HAP-1 (cell line): ENCODE measurements around the gene CAPN7.
"Not testable (repeated sequence)": the region's sequence is repeated elsewhere in the genome, so short reads cannot be mapped to it uniquely, and the experiment has no call there.

ENCODE experiments used
- DNase-seq, 2 experiments: peaks; one replicate each; pipeline ENCODE4 v3.0.0-alpha.2; 2016 to 2020; ENCODE audit warnings: low spot score in 2 of 2
- H3K27me3 ChIP-seq: fragments of 250-450 bp; sonication (Bioruptor Pico); 2 replicates; pipeline ENCODE4 v1.5.1; 2020; ENCODE audit warnings: low read depth, mild to moderate bottlenecking, moderate library complexity
- H3K36me3 ChIP-seq: fragments of 250-450 bp; sonication (Bioruptor Pico); replicated peaks from 2 replicates; pipeline ENCODE4 v1.5.1; 2020; ENCODE audit warnings: mild to moderate bottlenecking
- H3K4me1 ChIP-seq: fragments of 250-450 bp; sonication (Bioruptor Pico); 2 replicates; pipeline ENCODE4 v1.5.1; 2020; ENCODE audit warnings: mild to moderate bottlenecking
- H3K4me3 ChIP-seq: fragments of 250-450 bp; sonication (Bioruptor Pico); 2 replicates; pipeline ENCODE4 v1.5.1; 2020; ENCODE audit warnings: mild to moderate bottlenecking, moderate library complexity
- H3K9me3 ChIP-seq: fragments of 250-450 bp; sonication (Bioruptor Pico); 2 replicates; pipeline ENCODE4 v1.5.1; 2020; ENCODE audit warnings: mild to moderate bottlenecking, moderate library complexity
- in situ Hi-C: fragments of 300-500 bp; cut with MboI; formaldehyde crosslinking; loops from 3 replicates; pipeline ENCODE4 v1.14.3; 2020; ENCODE audit warnings: low sequenced_read_pairs, inconsistent platforms, mixed read lengths

Gene CAPN7

GRCh38 chr3:15205934-15206661, at the start of gene CAPN7:
Gene CAPN7, plus strand, starts transcription at chr3:15206246. Its CDS starts 250 bp downstream, at chr3:15206496.
- H3K9me3 ChIP-seq: no peaks in the 10 kb centered on the region
- in situ Hi-C loops: no loop called here
- H3K36me3 ChIP-seq: no peaks in the 10 kb centered on the region; the same call in 1 of the 2 replicates
- peak; percentile 92 to 95 for DNase-seq
- H3K4me3 ChIP-seq: peak within 1 kb of the TSS; percentile 90
- no peaks in the 10 kb centered on the region for H3K27me3 ChIP-seq
- H3K4me1 ChIP-seq: peaks cover 8% of the 10 kb centered on the region

DNA sequence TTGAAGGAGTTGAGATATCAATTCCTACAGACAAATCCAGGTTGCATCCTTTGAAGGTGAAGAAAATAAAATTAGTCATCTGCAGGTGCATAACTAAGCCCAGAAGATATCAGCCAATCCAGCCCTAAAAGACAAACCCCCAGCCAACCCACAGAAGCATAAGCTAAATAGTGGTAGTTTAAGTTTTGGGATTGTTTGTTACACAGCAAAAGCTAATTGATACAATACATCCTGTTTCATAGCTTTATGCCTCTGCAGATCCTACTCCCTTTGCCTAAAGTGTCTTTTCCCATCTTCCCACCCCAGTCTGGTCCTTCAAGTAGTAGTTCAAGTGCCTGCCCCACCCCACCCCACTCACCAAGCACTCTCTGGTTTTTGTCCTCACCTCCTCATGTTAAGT, 48.6 kb upstream of the CAPN7 start:
- in situ Hi-C loops: no loop called here
- Histone ChIP-seq H3K27me3 (peaks cover 12% of the 10 kb centered on the region), H3K9me3 (no peaks in the 10 kb centered on the region), H3K36me3 (no peaks in the 10 kb centered on the region), H3K4me3 (no peak overlapping the region), H3K4me1 (no peaks in the 10 kb centered on the region)
- DNase-seq: no peak

- no peaks in the 10 kb centered on the region for H3K9me3 ChIP-seq
- no peak for DNase-seq
- peaks cover 12% of the 10 kb centered on the region for H3K27me3 ChIP-seq
- in situ Hi-C loops: no loop called here
- H3K4me1 ChIP-seq: no peaks in the 10 kb centered on the region
- no peak overlapping the region for H3K4me3 ChIP-seq
- no peaks in the 10 kb centered on the region for H3K36me3 ChIP-seq
Measured at GRCh38 chr3:15159501-15160136, 46.4 kb upstream of the CAPN7 start.

GRCh38 chr3:15160662-15161061, 45.4 kb upstream of the CAPN7 start:
- Histone ChIP-seq H3K27me3 (peaks cover 3% of the 10 kb centered on the region), H3K4me1 (no peaks in the 10 kb centered on the region), H3K9me3 (no peaks in the 10 kb centered on the region), H3K36me3 (no peaks in the 10 kb centered on the region), H3K4me3 (no peak overlapping the region)
- DNase-seq: no peak
- in situ Hi-C loops: no loop called here

DNA sequence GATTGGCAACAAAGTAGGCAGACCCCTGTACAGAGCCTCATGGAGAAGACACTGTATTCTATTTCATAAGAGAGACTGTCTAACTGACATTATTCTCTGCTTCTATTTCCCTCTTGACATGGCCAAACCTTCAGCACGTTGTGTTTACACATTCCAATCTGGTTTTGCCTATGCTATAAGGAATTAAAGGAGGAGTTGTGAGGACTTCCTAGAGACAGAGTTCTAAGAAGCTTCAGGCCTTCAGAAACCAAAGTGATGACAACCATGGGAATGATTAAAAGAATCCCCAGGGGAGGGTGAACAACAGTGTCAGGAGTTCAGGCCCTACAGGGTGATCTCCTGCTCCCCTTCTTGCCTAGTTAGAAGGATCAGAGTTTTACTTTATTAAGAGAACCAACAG, 44.9 kb upstream of the CAPN7 start:
- H3K4me3 ChIP-seq: no peak overlapping the region
- peaks cover 3% of the 10 kb centered on the region; the same call in 1 of the 2 replicates for H3K27me3 ChIP-seq
- no peak for DNase-seq
- H3K4me1 ChIP-seq: no peaks in the 10 kb centered on the region
- H3K36me3 ChIP-seq: no peaks in the 10 kb centered on the region
- no peaks in the 10 kb centered on the region for H3K9me3 ChIP-seq
- in situ Hi-C loops: no loop called here

DNA sequence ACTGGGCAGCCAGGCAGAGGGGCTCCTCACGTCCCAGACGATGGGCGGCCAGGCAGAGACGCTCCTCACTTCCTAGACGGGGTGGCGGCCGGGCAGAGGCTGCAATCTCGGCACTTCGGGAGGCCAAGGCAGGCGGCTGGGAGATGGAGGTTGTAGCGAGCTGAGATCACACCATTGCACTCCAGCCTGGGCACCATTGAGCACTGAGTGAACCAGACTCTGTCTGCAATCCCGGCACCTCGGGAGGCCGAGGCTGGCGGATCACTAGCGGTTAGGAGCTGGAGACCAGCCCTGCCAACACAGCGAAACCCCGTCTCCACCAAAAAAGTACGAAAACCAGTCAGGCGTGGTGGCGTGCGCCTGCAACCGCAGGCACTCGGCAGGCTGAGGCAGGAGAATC, 42.4 kb upstream of the CAPN7 start:
- peaks cover 12% of the 10 kb centered on the region for H3K27me3 ChIP-seq
- DNase-seq, H3K4me3 ChIP-seq, H3K36me3 ChIP-seq, H3K9me3 ChIP-seq, H3K4me1 ChIP-seq, in situ Hi-C loops: not testable (repeated sequence)

DNA sequence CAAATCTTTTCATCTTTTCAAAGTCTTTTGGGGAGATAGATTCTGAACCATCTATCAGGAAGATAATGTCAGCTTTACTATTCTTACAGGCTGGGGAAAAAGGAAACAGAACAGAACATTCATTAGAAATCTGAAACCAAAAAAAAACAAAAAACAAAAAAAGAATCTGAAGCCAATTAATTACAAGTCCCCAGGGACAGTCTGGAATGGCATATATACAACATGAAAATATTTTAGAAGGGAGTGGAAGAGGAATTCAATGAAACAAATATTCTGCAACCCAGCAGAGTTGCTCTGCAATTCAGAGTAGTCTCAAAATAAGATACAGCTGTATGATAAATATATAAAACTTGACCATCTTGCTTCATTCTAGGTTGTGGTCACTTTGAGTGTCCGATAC, 41.7 kb upstream of the CAPN7 start:
- Histone ChIP-seq H3K4me1 (no peaks in the 10 kb centered on the region), H3K27me3 (peaks cover 9% of the 10 kb centered on the region), H3K4me3 (no peak overlapping the region), H3K9me3 (no peaks in the 10 kb centered on the region), H3K36me3 (no peaks in the 10 kb centered on the region)
- in situ Hi-C loops: no loop called here
- DNase-seq: no peak

GRCh38 chr3:15165061-15165460, 41.0 kb upstream of the CAPN7 start:
- no peak for DNase-seq
- Histone ChIP-seq H3K4me3 (no peak overlapping the region), H3K9me3 (no peaks in the 10 kb centered on the region), H3K36me3 (no peaks in the 10 kb centered on the region), H3K27me3 (peaks cover 9% of the 10 kb centered on the region), H3K4me1 (no peaks in the 10 kb centered on the region)
- in situ Hi-C loops: no loop called here

GRCh38 chr3:15166391-15166790, 39.7 kb upstream of the CAPN7 start:
- H3K27me3 ChIP-seq, DNase-seq, H3K4me1 ChIP-seq, H3K4me3 ChIP-seq, H3K36me3 ChIP-seq, in situ Hi-C loops, H3K9me3 ChIP-seq: not testable (repeated sequence)

DNA sequence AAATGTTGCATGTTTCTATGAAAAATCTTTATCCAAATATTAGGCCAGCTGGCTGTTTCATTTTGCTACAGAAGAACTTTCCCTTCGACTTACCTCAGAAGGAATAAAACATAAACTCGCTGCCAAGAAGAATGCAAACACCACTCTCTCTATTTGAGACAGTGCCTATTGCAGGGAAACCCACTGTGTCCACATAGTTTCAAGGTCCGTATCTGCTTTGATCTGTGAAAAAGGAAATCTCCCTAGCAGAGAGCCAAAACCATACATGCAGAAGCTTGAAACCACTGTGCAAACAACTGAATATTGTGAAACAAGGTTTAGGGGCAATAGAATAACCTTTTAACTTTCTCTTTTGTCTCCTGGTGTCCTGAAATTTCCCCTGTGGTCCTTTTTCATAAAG, 35.0 kb upstream of the CAPN7 start:
- DNase-seq: no peak
- H3K27me3 ChIP-seq: peaks cover 24% of the 10 kb centered on the region
- in situ Hi-C loops: no loop called here
- H3K9me3 ChIP-seq: no peaks in the 10 kb centered on the region
- H3K4me1 ChIP-seq: no peaks in the 10 kb centered on the region
- no peak overlapping the region for H3K4me3 ChIP-seq
- H3K36me3 ChIP-seq: no peaks in the 10 kb centered on the region

GRCh38 chr3:15172806-15173205, 33.2 kb upstream of the CAPN7 start:
- Histone ChIP-seq H3K27me3 (peaks cover 22% of the 10 kb centered on the region), H3K4me1 (no peaks in the 10 kb centered on the region), H3K36me3 (no peaks in the 10 kb centered on the region), H3K4me3 (no peak overlapping the region), H3K9me3 (no peaks in the 10 kb centered on the region)
- in situ Hi-C loops: no loop called here
- DNase-seq: no peak

DNA sequence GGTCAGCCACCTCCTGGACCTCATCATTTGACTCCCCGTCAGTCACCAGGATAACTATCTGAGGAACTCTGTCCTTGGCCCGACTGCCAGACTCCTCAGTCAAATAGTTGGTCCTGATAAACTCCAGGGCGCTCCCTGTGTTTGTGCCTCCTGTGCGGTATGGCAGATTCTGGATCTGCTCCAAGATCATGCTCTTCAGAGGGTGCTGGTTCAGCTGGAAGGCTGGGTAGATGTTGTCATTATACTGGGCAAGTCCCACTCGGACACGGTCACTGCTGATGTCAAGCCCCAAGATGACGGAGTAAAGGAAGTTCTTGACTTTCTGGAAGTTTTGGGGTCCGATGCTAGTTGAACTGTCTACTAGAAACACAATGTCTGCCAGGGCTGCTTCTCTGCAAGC, 31.1 kb upstream of the CAPN7 start:
- Histone ChIP-seq H3K36me3 (no peaks in the 10 kb centered on the region), H3K4me3 (no peak overlapping the region), H3K4me1 (no peaks in the 10 kb centered on the region), H3K27me3 (peaks cover 20% of the 10 kb centered on the region), H3K9me3 (no peaks in the 10 kb centered on the region)
- in situ Hi-C loops: no loop called here
- DNase-seq: no peak

GRCh38 chr3:15175605-15176004, 30.4 kb upstream of the CAPN7 start:
- H3K27me3 ChIP-seq: peaks cover 23% of the 10 kb centered on the region
- in situ Hi-C loops: no loop called here
- no peaks in the 10 kb centered on the region for H3K4me1 ChIP-seq
- H3K36me3 ChIP-seq: no peaks in the 10 kb centered on the region
- no peak for DNase-seq
- H3K9me3 ChIP-seq: no peaks in the 10 kb centered on the region
- no peak overlapping the region for H3K4me3 ChIP-seq

GRCh38 chr3:15180042-15180611, 25.9 kb upstream of the CAPN7 start:
- H3K4me3 ChIP-seq: no peak overlapping the region
- no peaks in the 10 kb centered on the region for H3K9me3 ChIP-seq
- H3K27me3 ChIP-seq: peaks cover 18% of the 10 kb centered on the region
- in situ Hi-C loops: no loop called here
- DNase-seq: no peak
- no peaks in the 10 kb centered on the region for H3K36me3 ChIP-seq
- H3K4me1 ChIP-seq: no peaks in the 10 kb centered on the region
